Stimulated activated CD4-positive, alpha-beta T cell treated with anti-CD3 and anti-CD28 coated beads, Interleukin-2, amount 100 ng/mL, for 24 hours (primary cell): ENCODE measurements around the gene INPP4B.
"Not testable (repeated sequence)": the region's sequence is repeated elsewhere in the genome, so short reads cannot be mapped to it uniquely, and the experiment has no call there.

Experiments
- DNase-seq, 2 donors: peaks; one replicate each; pipeline ENCODE4 v3.0.0-alpha.2; 2020

The INPP4B gene

GRCh38 chr4:142663828-142664227, 182.3 kb downstream of the INPP4B start:
- DNase-seq: no peak

DNA sequence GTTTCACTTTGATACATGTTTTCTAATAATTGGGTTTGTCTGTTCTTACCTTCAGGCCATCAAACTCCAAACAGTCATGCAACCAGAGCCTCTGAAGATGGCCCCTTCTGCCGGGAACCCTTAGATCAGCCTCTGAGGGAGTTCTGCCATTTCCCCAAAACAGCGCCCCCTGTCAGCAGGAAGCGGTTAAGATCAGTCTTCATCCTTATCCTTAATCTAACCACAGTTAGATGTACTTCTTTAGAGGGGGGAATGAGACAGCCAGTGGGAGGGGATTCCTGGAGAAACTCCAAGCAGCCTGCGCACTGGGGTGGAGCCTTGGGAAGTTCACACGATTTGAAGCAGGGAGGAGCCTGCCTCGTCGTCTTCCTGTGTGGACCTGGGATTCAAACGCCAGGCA, 185.4 kb downstream of the INPP4B start:
- DNase-seq: no peak

DNA sequence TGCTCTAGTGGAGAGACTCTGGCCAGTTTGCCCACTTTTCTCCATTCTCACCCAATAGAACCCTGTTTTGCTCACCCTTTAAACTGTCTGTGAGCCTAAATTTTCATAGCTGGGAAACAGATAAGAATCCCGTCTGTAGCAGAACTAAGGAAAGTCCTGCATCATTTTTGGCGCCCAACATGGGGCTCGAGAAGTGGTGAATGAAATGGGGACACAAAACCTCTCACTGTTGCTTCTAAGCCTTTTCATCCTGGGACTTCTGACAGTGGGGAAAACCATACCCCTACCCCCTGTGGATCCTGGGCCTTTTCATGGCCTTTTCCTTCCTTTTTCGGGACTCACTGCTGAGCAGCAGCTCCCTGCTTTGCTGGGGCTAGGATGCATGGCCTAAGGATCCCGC, 189.9 kb downstream of the INPP4B start:
- DNase-seq: peak; percentile 23 to 36

- DNase-seq: no peak
These were observed 197.7 kb downstream of the INPP4B start for GRCh38 chr4:142648378-142648777.

DNA sequence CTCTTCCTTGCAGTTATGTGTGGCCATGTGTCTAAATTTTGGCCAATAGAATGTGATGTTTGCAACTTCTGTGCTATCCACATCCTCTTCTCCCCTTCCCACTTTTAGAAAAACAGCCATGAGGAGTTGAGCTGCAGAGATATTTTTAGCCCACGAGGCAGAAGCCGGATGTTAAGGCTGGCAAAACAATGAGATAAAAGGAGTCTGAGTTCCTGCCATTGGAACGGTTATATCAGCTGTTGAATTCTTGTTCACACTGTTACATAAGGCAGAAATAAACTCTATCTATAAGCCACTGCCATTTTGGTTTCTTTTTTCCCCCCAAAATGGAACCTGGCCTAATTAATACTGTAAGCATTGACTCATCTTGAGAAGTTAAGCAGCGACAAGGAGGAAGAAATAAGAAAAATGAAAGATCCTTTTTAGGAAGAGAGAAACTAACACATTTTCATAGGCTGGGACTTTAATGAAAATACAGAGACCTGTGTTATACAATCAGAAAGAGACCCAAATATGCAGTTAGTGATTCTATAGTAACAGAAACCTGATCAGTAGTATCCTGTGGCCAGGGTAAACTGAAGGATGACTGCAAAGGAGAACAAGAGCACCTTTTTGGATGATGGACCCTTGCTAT, 200.5 kb downstream of the INPP4B start:
- no peak for DNase-seq

- DNase-seq: not testable (repeated sequence)
These were observed 201.5 kb downstream of the INPP4B start for GRCh38 chr4:142644628-142645027.

GRCh38 chr4:142637614-142638013, 208.5 kb downstream of the INPP4B start:
- no peak for DNase-seq

DNA sequence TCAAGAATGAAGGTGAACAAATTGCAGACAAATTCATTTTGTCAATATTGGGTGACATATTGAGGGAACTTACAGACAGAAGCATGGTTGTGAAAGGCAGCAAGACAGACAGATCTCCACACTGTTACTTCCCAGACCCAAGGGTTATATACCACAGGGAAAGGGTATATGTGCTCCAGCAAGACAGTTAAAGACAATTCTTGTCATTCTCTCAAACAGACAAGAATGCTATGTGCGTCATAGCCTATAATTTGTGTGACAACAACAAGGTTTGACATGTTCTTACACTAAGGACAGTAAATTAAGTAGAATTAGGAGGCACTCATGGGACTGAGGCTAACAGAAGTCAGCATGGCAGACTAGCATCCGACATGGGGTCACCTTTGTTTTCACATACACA, 214.3 kb downstream of the INPP4B start:
- DNase-seq: no peak

GRCh38 chr4:142615324-142615665, 230.8 kb downstream of the INPP4B start:
- no peak for DNase-seq

GRCh38 chr4:142614621-142615323, 231.3 kb downstream of the INPP4B start:
- DNase-seq: no peak

DNA sequence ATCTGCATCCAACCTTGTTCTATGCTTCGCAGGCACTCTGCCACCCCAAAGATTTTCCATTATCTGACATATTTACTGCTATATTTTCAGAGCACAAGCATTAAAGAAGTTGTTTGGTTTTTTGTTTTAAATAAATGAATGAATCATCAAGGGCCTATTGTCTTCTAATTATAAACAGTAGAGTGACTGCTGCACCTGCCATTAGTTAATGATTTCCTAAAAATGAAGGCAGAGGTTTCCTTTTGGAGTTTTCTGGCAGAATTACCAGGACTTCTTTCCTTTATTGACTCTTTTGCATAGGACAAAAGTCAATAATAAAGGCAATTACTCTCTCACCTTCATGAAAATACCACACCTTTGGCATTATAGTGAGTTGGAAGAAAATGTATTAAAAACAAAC, 238.1 kb downstream of the INPP4B start:
- DNase-seq: no peak

DNA sequence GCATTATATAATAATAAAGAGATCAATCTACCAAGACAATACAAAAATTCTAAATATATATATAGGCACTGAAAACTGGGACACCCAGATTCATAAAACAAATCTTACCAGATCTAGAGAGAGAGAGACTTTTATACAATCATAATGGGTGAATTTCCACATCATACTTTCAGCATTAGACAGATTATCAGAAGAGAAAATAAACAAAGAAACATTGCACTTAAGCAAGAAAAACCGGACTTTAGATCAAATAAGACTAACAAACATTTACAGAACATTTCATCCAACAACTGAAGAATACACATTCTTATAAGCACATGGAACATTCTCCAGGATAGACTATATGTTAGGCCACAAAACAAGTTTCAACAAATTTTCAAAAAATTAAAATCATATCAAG, 245.1 kb downstream of the INPP4B start:
- DNase-seq: no peak

DNA sequence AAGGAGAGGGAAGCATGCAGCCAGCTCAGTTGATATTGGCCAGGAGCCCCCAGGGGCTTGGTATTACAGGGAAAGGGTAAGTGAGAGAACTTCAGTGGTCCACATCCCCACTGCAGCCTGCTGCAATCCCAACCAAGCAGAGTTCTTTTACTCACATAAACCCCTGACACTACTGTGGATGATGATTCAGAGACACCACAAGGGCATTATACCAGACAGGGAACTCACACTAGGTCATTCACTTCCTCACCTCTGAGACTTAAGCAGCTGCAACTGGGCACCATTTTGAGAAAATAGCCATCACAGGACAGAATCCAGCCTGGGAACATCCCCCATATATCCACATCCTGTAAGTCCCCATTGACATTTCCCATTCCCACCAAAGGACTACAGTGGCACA, 248.0 kb downstream of the INPP4B start:
- no peak for DNase-seq

GRCh38 chr4:142596595-142596994, 249.5 kb downstream of the INPP4B start:
- DNase-seq: no peak

GRCh38 chr4:142596121-142596520, 250.0 kb downstream of the INPP4B start:
- no peak for DNase-seq

DNA sequence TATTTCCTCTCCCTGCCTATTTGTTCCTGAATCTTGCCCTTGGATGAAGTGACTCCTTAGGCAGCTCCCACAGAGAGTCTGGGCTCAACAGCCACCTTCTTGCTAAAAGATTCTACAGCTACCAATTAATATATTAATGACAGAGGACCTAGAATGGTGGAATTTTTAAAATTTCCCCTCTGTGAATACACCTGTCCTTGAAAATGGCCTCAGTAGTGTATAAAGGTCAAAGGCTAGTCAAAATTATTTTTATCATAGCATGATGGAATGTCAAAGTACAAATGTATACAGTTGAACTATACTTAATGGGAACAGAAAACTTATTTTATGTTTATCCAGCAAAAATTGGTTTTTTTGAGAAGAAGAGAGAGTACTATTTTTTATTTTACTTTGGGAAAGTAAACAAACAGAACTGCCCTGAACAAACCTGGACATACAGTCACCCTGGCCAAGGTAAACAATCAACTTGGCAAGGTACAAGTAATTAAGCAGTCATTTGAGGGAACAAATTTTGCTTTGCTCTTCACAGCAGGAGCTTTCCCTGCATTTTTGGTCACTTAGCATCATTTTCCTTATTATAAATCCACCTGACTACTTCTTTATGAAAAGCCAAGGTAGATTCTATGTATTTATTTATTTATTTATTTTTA, 250.8 kb downstream of the INPP4B start:
- no peak for DNase-seq

- no peak for DNase-seq
These were observed 260.7 kb downstream of the INPP4B start for GRCh38 chr4:142585411-142585810.

DNA sequence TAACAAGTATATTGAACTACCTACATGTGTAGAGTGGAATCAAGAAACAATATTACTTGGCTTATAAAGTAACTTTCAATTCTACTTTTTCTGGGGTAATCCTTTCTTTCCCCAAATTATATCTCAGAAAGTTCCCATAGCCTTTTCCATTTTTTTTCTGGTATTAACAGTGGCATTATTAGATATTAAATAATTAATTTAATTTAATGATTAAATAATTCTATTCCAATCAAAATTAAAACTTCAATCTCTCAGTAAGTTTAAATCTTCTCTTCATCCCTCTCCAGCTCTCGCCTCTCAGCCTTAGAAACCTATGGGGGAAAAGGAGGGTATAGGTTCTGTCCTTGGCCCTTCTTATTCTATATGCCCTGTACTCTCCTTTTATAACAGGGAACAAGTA, 262.4 kb downstream of the INPP4B start:
- no peak for DNase-seq

DNA sequence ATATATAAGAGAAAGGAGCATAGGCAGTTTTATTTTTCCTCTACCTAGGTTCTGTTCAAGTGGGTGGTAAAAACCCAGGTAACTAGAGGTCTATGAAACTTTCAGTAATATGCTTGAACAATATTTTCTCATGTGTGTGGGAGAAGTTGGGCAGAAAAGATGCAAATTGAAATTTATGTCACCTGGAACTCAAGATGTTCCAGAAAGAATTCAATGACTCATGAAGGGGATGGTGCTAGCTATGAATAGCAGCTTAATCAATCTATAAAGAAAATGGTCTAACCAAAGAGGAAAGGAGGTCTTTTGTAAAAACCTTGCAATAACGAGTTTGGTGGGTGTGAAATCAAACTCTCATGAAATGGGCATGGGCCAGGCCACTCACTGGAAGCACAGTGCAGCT, 263.8 kb downstream of the INPP4B start:
- no peak for DNase-seq

- no peak for DNase-seq
These were observed 264.2 kb downstream of the INPP4B start for GRCh38 chr4:142581881-142582280.

GRCh38 chr4:142579443-142579842, 266.7 kb downstream of the INPP4B start:
- DNase-seq: no peak

DNA sequence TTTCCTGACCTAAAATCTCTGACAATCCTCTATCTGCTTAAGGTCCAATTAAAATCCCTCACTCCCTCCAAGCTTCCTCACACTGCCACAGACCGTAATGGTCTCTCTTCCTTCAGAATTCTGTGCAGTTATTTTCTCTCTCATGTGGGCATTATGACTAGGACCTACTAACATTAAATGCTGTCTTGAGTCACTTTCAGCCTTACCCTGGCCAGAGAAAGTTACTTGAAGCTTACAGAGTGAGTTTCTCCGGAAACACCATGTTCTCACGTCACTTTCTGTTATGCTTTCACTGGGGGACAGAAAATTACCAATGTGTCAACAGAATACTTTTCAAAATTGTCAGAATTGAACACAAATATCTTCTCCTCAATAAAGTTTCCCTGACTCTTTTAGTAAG, 271.8 kb downstream of the INPP4B start:
- DNase-seq: no peak

DNA sequence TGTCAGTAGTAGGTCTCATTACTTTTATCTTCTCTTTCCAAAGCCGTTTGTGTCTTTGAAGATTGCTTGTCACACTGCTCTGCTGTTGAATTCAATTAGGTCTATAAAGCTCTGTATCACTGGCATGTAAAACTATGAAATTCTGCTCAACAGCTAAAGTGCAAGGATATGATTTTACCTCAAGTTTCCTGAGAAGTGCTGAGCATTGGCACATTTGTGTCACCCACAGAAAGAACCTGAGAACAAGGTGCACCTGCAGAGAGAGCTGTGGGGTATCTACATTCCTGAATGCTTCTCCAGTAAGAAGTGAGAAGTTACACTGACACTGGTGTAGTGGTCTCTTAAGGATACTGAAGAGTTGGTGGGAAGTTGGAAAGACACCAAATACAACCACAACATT, 274.0 kb downstream of the INPP4B start:
- no peak for DNase-seq

GRCh38 chr4:142567620-142568451, 278.3 kb downstream of the INPP4B start:
- no peak for DNase-seq
